NCI-H2196 (cell line): Measurements from ENCODE around the gene MED27.

Experiments
- DNase-seq: peaks from one replicate; lab custom pipeline; 2025; ENCODE audit not compliant: unreplicated experiment; lab: John Stamatoyannopoulos, UW

Gene MED27

GRCh38 chr9:132044176-132044875 is 35.3 kb downstream of the MED27 start:
- DNase-seq: no peak

GRCh38 chr9:132043708-132044107 is 36.0 kb downstream of the MED27 start:
- no peak for DNase-seq

GRCh38 chr9:132042324-132042723 is 37.3 kb downstream of the MED27 start:
- DNase-seq: no peak

GRCh38 chr9:132041798-132042197 is 37.9 kb downstream of the MED27 start:
- no peak for DNase-seq

- no peak for DNase-seq
Observed at GRCh38 chr9:132040808-132041207, 38.9 kb downstream of the MED27 start.

GRCh38 chr9:132040246-132040645 is 39.4 kb downstream of the MED27 start:
- no peak for DNase-seq

GRCh38 chr9:132039284-132039683 is 40.4 kb downstream of the MED27 start:
- DNase-seq: no peak

- DNase-seq: peak; percentile 47
Observed at GRCh38 chr9:132037458-132037857, 42.2 kb downstream of the MED27 start.

GRCh38 chr9:132036521-132036920 is 43.1 kb downstream of the MED27 start:
- no peak for DNase-seq

GRCh38 chr9:132035679-132036078 is 44.0 kb downstream of the MED27 start:
- no peak for DNase-seq

GRCh38 chr9:132032238-132032950 is 47.3 kb downstream of the MED27 start:
- no peak for DNase-seq

- no peak for DNase-seq
Observed at GRCh38 chr9:132031467-132032237, 48.0 kb downstream of the MED27 start.

GRCh38 chr9:132030626-132031325 is 48.9 kb downstream of the MED27 start:
- no peak for DNase-seq

- no peak for DNase-seq
Observed at GRCh38 chr9:132027752-132028663, 51.7 kb downstream of the MED27 start.

- no peak for DNase-seq
Observed at GRCh38 chr9:132026932-132027585, 52.6 kb downstream of the MED27 start.

- DNase-seq: no peak
Observed at GRCh38 chr9:132025766-132026165, 53.9 kb downstream of the MED27 start.

GRCh38 chr9:132024589-132024988 is 55.1 kb downstream of the MED27 start:
- no peak for DNase-seq

- peak; percentile 19 for DNase-seq
Observed at GRCh38 chr9:132023419-132024180, 56.1 kb downstream of the MED27 start.
